HG03457 (cell line): ENCODE results near the gene SDHD.

ENCODE experiments used
- ATAC-seq: cut with Tn5 transposase; IDR thresholded peaks from one replicate; pipeline ENCODE4 v1.9.1; 2021; ENCODE audit warnings: moderate number of reproducible peaks; ENCODE audit not compliant: unreplicated experiment

SDHD gene

DNA sequence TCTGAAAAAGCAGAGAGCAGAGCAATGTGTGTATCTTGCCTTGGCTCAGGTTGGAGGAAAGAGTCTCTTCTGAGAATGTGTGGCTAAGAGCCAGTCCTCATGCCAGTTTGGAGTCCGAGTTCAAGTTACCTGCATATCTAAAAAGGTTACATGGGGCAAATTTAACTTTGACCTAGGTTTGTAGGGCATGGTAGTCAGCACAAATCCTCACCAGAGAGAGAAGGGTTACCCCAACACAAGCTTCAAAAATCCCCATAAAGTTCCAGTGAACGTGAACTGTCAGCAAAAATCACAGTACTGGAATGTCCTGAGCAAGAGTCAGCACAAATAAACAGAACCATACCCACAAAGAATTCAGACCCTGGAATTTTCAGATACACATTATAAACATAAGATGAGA lies 13.8 kb downstream of the SDHD start:
- ATAC-seq: no peak

DNA sequence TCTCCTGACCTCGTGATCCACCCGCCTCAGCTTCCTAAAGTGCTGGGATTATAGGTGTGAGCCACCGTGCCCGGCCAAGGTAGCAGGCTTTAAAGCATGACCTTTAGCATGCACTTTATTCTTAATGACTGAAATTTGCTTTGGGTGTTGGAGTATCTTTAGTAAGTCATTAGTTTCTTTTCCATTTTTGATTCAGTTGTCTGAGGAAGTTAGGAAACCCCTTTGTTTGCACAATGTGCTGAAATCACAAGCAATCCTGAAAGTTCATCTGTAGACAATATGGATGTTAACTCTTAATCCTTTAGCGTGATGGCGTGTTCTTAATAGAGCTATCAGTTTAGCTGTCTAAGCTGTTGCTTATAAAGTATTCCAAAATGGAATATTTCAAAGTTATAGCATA lies 16.8 kb downstream of the SDHD start:
- ATAC-seq: no peak

DNA sequence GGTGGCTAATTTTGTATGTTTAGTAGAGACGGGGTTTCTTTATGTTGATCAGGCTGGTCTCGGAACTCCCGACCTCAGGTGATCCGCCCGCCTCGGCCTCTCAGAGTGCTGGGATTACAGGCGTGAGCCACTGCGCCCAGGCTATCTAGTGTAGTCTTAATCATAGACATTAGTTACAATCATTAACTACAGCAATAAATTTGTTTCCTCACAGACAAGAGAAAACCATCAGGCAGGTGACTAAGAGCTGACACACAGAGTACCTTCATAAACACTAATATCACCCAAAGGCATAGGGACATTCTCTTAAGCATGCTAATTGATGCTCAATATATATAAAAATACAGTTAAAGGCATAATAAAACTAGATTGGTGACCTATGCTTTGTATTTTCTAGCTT lies 19.4 kb downstream of the SDHD start:
- no peak for ATAC-seq

DNA sequence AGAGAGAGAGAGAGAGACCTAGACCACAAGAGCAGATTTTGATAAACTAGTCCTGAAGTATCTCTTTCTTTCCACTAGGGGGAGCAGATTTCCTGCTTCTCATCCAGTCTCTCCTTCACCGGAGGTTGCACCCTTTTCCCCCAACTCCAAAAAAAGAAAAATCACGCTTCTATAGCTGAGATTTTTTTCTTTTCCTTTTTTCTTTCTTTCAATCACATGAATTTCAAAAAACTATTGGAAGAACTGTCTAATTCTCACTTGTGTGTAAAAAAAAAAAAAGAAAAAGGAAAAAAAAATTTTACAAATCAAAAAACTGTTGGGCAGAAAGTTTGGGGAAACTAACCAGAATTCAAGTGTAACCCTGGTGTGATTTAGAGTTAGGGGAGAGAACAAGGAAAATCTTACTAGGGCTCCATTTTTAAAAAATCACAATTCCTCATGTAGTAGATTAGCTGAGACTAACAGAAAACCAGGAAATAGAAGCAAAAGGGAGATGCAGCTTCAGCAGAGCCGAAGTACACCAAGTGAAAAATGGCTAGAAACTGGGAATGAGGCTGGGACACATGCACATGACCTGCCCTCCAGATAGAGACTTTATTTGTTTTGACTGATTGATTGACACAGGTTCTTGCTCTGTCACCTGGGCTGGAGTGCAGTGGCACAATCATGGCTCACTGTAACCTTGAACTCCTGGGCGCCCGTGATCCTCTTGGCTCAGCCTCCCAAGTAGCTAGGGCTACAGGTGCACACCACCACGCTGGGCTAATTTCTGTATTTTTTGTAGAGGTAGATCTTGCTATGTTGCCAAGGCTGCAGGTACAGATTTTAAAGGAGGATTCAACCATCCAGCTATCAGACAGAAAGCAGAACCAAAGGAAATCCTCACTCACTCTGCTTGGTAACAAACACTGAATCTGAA lies 27.1 kb downstream of the SDHD start:
- ATAC-seq: no peak

DNA sequence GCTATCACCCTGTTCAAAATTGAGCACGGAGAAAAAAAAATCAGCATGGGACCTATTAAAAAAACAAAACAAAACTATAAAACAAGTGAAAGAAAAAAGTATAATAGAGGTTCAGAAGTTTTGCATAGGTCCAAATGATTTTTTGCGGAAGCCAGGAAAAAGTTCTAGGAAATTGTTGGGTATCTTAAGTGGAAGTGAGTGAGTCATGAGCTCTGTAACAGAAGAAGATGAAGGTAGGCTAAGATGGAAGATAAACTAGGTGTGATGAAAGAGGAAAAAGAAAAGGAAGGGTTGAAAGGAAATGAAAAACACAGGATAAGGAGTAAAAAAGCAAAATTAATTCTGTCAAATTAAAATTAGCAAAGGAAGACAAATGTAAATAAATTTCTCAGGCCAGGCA lies 27.8 kb downstream of the SDHD start:
- ATAC-seq: no peak

DNA sequence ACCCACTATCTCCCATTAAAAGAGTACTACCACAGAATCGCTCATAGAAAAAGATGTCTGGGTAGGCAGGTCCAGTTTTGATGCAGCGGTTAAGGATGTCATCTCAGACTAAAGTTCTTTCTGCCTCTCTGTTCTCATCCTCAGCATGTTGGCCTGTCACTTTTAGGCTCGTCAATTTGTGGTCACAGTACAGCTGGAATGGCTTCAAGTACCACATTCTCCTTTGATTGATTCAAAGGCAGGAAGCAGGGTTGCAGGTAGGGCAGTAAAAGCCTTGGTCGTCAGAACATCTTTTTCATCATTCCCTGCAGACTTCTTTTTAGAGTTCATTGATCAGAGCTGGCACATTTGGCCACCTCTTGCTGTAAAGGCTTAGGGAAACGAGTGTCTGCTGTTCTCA lies 28.7 kb downstream of the SDHD start:
- no peak for ATAC-seq

DNA sequence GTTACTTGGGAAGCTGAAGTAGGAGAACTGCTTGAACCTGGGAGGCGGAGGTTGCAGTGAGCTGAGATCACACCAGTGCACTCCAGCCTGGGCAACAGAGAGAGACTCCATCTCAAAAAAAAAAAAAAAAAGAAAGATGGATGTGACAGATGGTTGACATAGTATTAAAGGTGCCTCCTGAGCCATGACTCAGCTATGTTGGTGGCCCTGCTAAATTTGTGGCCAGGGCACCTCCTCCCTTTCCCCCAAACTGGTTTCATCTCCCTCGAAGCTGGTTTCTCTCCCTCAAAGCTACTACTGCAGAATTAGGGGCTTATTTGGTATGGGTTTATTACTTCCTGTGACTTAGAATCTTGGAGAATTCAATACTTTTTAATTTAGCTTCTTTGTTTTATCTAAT lies 31.5 kb downstream of the SDHD start:
- no peak for ATAC-seq

DNA sequence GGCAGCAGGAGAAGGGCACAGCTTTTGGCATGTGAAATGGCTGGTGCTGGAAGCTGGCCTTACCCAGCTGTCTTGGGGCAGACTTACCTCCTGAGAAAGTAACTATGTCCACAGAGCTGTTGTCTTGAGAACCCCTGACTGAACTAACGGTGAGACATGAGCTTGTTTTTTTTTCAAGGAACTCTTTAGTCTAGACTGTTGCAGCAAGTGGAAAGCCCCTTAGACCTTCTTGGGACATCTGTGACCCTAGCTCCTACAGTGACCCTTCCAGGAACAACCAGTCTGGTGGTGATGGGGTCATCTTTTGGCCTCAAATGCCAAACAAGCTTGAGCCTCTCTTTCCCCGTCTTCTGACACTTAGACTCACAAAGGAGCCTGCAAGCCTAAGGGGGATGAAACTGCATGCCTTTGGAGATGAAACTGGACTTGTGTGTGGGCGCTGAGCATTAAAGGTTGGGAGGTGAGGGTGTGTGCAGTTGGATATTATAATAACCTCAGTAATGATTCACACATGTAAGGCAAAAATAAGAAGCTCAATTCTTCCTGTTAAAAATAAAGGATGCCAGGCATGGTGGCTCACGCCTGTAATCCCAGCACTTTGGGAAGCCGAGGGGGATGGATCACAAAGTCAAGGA lies 35.4 kb downstream of the SDHD start:
- no peak for ATAC-seq

DNA sequence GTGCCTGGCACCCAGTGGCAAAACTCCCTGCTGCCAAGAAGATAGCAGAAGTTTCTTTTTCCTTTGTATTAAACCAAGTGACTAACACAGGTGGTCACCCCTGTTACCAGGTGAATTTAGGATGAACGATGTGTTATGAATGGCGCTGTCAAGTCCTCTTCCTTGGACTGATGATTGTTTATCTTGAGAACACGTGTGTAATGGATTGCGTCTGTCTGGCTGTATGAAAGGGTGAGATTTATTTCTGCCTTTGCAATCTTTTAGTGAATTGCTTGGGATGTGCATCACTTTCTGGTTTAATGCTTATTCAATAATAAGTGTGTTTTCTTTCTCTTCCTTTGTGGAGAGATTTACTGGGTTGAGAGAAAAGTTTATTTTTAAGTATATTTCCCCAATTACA lies 36.5 kb downstream of the SDHD start:
- ATAC-seq: no peak

DNA sequence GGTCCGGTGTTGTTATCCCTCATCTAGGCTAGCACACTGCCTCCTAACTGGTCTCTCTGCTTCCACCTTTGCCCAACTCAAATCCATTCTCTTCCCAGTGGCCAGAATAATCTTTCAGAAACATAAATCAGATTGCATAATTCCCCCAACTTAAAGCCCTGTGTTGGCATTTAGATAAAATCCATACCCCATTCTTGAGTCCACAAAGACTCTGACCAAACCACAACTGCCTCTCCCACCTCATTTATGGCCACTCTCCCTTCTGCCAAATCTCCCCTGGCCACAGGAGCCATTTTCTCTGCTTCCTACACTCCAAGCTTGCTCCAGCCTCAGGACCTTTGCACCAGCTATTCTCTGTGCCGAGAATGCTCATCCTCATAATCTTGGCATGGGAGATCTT lies 40.4 kb downstream of the SDHD start:
- no peak for ATAC-seq

DNA sequence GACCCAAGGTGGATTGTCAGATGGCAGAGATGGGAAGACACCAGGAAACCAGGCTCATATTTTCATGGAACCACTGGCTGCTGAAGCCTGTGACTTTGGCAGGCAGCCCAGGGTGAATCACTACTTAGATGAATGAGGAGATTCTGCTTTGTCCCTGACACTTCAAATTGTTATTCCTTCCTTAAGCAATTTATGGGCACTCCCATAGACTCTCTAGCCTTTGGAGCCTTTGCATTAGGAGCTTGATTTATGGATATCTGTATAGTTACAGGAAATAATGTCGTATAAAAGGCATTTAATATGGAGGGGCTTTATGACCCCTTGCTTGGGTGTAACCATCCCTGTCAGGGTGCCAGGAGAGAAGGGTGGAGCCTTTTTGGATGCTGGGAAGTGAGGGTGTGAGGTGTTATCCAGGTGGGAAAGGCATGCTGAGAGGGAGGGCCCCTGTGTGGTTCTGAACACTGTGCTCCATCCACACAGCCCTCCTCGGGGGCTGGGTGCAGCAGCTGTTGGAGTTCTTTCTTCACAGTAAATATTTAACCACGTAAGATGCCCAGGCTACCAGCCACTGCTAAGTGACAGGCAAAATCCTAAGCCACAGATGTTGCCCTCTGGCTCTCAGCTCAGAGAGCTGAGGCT lies 41.9 kb downstream of the SDHD start:
- ATAC-seq: no peak

DNA sequence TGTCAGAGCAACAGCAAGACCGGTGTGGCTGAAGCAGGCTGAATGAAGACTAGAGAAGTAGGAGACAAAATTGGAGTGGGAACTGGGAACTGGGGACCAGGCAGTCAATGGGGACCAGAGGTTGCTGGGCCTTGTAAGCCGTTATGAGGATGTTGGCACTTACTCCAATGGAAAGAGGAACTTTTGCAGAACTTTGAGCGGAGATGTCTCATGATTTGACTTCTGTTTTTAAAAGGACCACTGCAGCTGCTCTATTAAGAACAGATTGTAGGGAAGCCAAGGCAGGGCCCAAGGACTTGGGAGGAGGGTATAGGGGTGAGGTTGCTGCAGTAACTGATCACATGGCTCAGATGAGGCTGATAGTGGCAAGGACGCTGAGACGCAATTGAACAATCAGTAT lies 43.0 kb downstream of the SDHD start:
- no peak for ATAC-seq

DNA sequence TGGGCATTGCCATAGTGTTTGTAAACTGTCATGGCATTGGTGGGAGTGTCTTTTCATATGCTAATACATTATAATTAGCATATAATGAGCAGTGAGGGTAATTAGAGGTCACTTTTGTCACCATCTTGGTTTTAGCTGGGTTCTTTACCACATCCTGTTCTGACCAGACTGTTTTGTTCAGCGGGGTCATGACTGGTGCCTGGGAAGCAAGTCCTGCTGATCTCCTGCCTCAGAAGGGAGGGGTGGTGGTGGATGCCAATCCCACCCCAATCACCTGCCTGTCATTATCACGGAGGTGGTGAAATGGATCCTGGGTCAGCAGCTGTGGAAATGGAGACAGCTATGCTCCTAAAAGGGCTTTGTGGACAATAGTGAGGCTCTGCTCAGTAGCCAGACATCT lies 46.1 kb downstream of the SDHD start:
- ATAC-seq: no peak

DNA sequence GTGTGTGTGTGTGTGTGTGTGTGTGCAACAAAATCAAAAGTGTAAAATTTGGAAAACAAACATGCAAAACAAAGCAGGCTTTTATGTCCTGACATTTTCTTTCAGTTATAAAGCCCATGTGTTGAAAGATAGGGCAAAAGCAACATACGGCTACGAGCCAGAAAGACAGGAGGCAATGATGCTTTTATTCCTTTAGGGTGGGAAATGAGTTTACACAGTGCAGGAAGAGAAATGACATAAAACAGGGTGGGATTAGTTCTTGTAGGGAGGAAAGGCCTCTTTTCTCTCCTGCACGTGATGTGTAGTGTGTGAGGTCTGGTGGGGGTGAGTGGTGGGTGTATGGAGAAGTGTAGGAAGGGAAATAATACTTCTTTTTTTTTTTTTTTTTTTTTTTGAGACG lies 47.8 kb downstream of the SDHD start:
- no peak for ATAC-seq

DNA sequence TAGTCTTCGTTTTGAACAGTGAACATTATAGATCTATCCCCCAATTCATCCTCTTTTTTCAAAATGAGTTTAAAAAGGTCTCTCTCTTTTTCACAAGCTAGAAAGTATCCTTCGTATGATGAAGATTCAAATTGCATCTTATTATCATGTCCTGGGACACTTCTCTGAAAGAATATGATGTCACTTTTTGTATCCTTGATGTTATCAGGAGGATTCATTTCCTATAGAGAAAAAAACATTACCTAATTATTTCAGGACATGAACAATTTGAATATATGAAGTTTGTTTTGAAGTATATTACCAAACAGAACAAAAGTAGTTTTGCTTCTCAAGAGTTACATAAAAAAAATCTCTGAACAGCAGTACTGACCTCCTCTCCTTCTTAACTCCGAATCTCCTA lies 56.9 kb downstream of the SDHD start:
- no peak for ATAC-seq
